HFFc6 (cell line): Measurements from ENCODE around the gene UPF1. TPM values are rescaled to one million over a fixed set of nuclear protein-coding genes. Genes with fewer than 3 reads are reported as not detected.

Experiments used
- DNase-seq: peaks from one replicate; pipeline ENCODE4 v3.0.0-alpha.2; 2018
- H3K27ac Mint-ChIP-seq: 2 replicates; pipeline ENCODE4 v1.8.0; 2020; ENCODE audit warnings: mild to moderate bottlenecking, mixed read lengths
- H3K27me3 Mint-ChIP-seq: 2 replicates; pipeline ENCODE4 v1.8.0; 2021; ENCODE audit warnings: mild to moderate bottlenecking, moderate library complexity, mixed read lengths; ENCODE audit not compliant: insufficient read depth
- H3K36me3 Mint-ChIP-seq: 2 replicates; pipeline ENCODE4 v1.8.0; 2021; ENCODE audit warnings: low read depth, mixed read lengths
- H3K4me1 Mint-ChIP-seq: 2 replicates; pipeline ENCODE4 v1.8.0; 2020; ENCODE audit warnings: low read depth, mixed read lengths
- H3K4me3 Mint-ChIP-seq: 2 replicates; pipeline ENCODE4 v1.8.0; 2020; ENCODE audit warnings: mild to moderate bottlenecking, moderate library complexity, mixed read lengths
- H3K9me3 Mint-ChIP-seq: 2 replicates; pipeline ENCODE4 v1.8.0; 2020; ENCODE audit warnings: mild to moderate bottlenecking, mixed read lengths
- CTCF ChIP-seq: fragments of 200-600 bp; sonication (generic); IDR thresholded peaks from 2 replicates; pipeline ENCODE4 v1.5.0; 2021; ENCODE audit warnings: antibody characterized with exemption, mild to moderate bottlenecking
- total RNA-seq, 6 experiments: library from RNA; stranded (reverse); fragmentation: NEBNext Ultra II Directional; extraction: Animal tissue kit (Norgen Biotek cat#: 25700); gene quantifications; 2 replicates in 1 of 6; 3 replicates in 5 of 6; pipeline ENCODE4 v1.2.3, GENCODE V29; 2021

Gene UPF1
- total RNA-seq, 6 experiments from 2014 or later, result 46.3 to 54.7 (median 51.4) TPM

- Mint-ChIP-seq H3K27ac (no peak overlapping the region), H3K9me3 (no peaks in the 10 kb centered on the region), H3K4me3 (no peak overlapping the region), H3K36me3 (no peaks in the 10 kb centered on the region), H3K4me1 (peaks cover 6% of the 10 kb centered on the region; the same call in 1 of the 2 replicates), H3K27me3 (peaks cover 6% of the 10 kb centered on the region)
- no peak for TF ChIP-seq CTCF
- DNase-seq, result no peak
These were observed 31.7 kb upstream of the UPF1 start for GRCh38 chr19:18800079-18800478.

GRCh38 chr19:18800636-18801035, 31.1 kb upstream of the UPF1 start:
- H3K27me3 Mint-ChIP-seq, result peaks cover 6% of the 10 kb centered on the region
- peaks cover 6% of the 10 kb centered on the region; the same call in 1 of the 2 replicates for H3K4me1 Mint-ChIP-seq
- no peak for DNase-seq
- H3K4me3 Mint-ChIP-seq, result no peak overlapping the region
- no peaks in the 10 kb centered on the region for H3K9me3 Mint-ChIP-seq
- no peak overlapping the region for H3K27ac Mint-ChIP-seq
- no peak for TF ChIP-seq CTCF
- no peaks in the 10 kb centered on the region for H3K36me3 Mint-ChIP-seq

- TF ChIP-seq CTCF, result no peak
- no peaks in the 10 kb centered on the region for H3K36me3 Mint-ChIP-seq
- no peak overlapping the region for H3K4me3 Mint-ChIP-seq
- H3K27me3 Mint-ChIP-seq, result peaks cover 6% of the 10 kb centered on the region
- H3K4me1 Mint-ChIP-seq, result no peaks in the 10 kb centered on the region
- H3K9me3 Mint-ChIP-seq, result no peaks in the 10 kb centered on the region
- no peak overlapping the region for H3K27ac Mint-ChIP-seq
- DNase-seq, result no peak
These were observed 29.4 kb upstream of the UPF1 start for GRCh38 chr19:18802354-18802753.

GRCh38 chr19:18803550-18804138, 28.1 kb upstream of the UPF1 start:
- Mint-ChIP-seq H3K9me3 (no peaks in the 10 kb centered on the region), H3K36me3 (no peaks in the 10 kb centered on the region), H3K4me3 (no peak overlapping the region), H3K27ac (no peak overlapping the region), H3K4me1 (no peaks in the 10 kb centered on the region), H3K27me3 (peaks cover 8% of the 10 kb centered on the region)
- TF ChIP-seq CTCF, result no peak
- no peak for DNase-seq

- Mint-ChIP-seq H3K4me1 (peaks cover 4% of the 10 kb centered on the region; the same call in 1 of the 2 replicates), H3K36me3 (no peaks in the 10 kb centered on the region), H3K4me3 (no peak overlapping the region), H3K27ac (no peak overlapping the region), H3K27me3 (peaks cover 9% of the 10 kb centered on the region), H3K9me3 (no peaks in the 10 kb centered on the region)
- no peak for DNase-seq
- no peak for TF ChIP-seq CTCF
These were observed 27.6 kb upstream of the UPF1 start for GRCh38 chr19:18804139-18804601.
